AG09319 (cell line): Measurements from ENCODE around the gene PFKM.

ENCODE experiments used
- DNase-seq: peaks from one replicate; pipeline ENCODE4 v3.0.0-alpha.2; 2010; ENCODE audit warnings: low read depth; ENCODE audit errors: extremely low read depth
- CTCF ChIP-seq: IDR thresholded peaks from 2 replicates; pipeline ENCODE4 v1.5.1; 2011; ENCODE audit warnings: low read depth, mild to moderate bottlenecking, inconsistent platforms, low read length, moderate library complexity

The PFKM gene

GRCh38 chr12:48165089-48165981, 46.2 kb downstream of the PFKM start:
- peak; percentile 94 for TF ChIP-seq CTCF
- DNase-seq: no peak

DNA sequence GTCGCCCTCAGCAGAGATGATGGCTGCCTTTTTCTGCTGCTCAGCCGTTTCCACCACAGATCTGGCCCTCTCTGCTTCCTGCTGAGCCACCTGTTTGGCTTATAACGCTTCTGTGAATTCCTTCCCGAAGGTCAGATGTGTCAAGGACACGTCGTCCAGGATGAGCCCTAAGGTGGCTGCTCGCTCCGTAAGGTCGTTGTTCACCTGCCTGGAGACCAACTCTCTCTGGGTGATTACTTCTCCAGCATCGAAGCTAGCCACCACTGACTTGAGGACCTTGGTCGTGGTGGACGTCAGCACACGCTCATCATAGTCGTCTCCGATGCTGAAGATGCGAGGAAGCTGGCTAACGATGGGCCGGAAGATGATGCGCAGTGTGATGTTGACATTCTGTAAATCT, 49.8 kb downstream of the PFKM start:
- no peak for DNase-seq
- TF ChIP-seq CTCF: no peak

DNA sequence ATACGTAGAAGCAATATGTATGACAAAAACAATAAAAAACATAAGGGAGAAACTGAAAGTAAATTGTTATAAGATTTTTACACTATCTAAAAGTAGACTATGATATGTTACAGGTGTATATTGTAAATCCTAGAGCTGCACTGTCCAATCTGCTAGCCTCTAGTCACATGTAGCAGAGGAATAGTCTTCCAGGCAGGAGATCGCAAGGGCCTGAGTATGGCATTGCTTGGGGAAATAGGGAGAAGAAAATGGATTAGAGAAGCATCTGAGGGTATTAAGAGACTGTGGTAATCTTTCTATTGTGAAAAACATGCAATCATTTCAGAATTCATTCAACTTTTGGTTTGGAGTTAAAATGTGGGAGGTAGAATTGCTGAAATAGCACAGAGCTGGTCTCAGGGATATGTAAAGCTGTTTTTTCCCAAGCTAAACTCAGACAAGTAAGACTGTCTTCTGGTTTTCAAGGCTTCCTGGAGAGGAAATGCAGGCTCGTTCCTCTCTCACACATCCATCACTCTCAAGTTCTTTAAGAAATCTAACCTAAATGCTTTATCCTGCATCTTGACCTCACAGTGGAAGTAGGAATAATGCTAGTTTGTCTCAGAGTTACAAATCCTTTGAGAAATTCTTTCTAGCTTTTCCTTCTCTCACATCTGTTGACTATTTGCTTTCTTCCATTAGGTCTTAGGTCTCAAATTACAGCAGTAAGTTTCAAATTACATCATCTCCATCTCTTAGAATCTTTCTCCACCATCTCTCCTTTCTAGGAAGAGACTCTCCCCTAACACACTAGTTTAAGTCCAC, 56.7 kb downstream of the PFKM start:
- DNase-seq: no peak
- TF ChIP-seq CTCF: no peak

DNA sequence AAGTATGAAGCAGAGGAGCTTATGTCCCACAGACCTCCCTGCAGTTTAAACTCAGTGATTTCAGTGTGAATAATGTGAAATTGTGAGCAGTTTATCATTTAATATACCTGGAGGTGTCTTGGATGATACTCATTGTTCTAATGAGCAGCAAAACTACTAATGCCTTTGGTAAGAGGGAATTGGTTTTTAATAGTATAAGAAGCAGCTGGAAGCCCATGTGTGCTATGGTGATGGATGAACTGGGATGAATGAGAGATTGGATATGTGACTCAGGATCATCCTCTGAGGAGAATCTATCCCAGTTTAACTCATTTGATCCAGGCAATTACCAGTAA, 57.2 kb downstream of the PFKM start:
- no peak for DNase-seq
- no peak for TF ChIP-seq CTCF

DNA sequence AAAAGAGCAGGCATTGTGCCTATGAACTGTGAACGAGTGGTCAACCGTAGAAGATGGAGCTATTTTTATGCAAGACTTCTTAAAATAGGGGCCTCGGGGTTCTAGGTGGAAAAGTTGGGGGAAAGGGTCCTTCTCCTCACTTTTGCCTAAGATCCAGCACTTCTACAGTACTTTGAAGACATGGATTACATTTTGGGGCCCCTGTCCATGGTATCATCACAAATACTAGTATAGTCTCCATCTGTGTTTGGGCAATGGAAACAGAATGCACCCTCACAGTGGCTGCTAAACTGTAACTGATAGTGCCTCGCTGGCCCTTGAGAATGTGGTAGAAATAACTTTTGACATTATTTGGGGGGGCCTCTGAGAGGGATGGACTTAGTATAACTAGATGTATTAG, 58.8 kb downstream of the PFKM start:
- TF ChIP-seq CTCF: no peak
- DNase-seq: no peak

GRCh38 chr12:48179466-48179865, 60.3 kb downstream of the PFKM start:
- no peak for DNase-seq
- TF ChIP-seq CTCF: no peak

- no peak for TF ChIP-seq CTCF
- no peak for DNase-seq
These were observed 61.3 kb downstream of the PFKM start for GRCh38 chr12:48180424-48180823.
